ENCODE results near the gene MACIR.

MACIR gene

GRCh38 chr5:103258368-103258956, at the start of gene MACIR:
Gene MACIR (plus strand): TSS chr5:103258763. CDS start chr5:103275920, 17,157 bp downstream.
- in situ Hi-C loops (cut with MboI; ENCODE audit: low sequenced_read_pairs, unreplicated experiment) = no loop called here
- no peak for TF ChIP-seq CTCF (IDR thresholded peaks at IDR 0.05; ENCODE audit: borderline replicate concordance, control extremely low read depth, extremely low read depth, insufficient read depth, missing control alignments)
- peak; percentile 89 for DNase-seq (ENCODE audit: low spot score)

GRCh38 chr5:103209065-103209464, 49.5 kb upstream of the MACIR start:
- in situ Hi-C loops (cut with MboI; ENCODE audit: low sequenced_read_pairs, unreplicated experiment) = no loop called here
- TF ChIP-seq CTCF (IDR thresholded peaks at IDR 0.05; ENCODE audit: borderline replicate concordance, control extremely low read depth, extremely low read depth, insufficient read depth, missing control alignments) = no peak

GRCh38 chr5:103210952-103211351, 47.6 kb upstream of the MACIR start:
- in situ Hi-C loops (cut with MboI; ENCODE audit: low sequenced_read_pairs, unreplicated experiment) = no loop called here

More at GRCh38 chr5:103209065-103209464, 49.5 kb upstream of the MACIR start:
- DNase-seq (ENCODE audit: low spot score) = no peak

GRCh38 chr5:103211576-103212561, 46.7 kb upstream of the MACIR start:
- in situ Hi-C loops (cut with MboI; ENCODE audit: low sequenced_read_pairs, unreplicated experiment) = no loop called here
- TF ChIP-seq CTCF (IDR thresholded peaks at IDR 0.05; ENCODE audit: borderline replicate concordance, control extremely low read depth, extremely low read depth, insufficient read depth, missing control alignments) = no peak
- DNase-seq (ENCODE audit: low spot score) = no peak

More at GRCh38 chr5:103210952-103211351, 47.6 kb upstream of the MACIR start:
- no peak for TF ChIP-seq CTCF (IDR thresholded peaks at IDR 0.05; ENCODE audit: borderline replicate concordance, control extremely low read depth, extremely low read depth, insufficient read depth, missing control alignments)
- no peak for DNase-seq (ENCODE audit: low spot score)

- in situ Hi-C loops (cut with MboI; ENCODE audit: low sequenced_read_pairs, unreplicated experiment) = no loop called here
- no peak for TF ChIP-seq CTCF (IDR thresholded peaks at IDR 0.05; ENCODE audit: borderline replicate concordance, control extremely low read depth, extremely low read depth, insufficient read depth, missing control alignments)
- no peak for DNase-seq (ENCODE audit: low spot score)
Observed at GRCh38 chr5:103216137-103216536, 42.4 kb upstream of the MACIR start.

- TF ChIP-seq CTCF (IDR thresholded peaks at IDR 0.05; ENCODE audit: borderline replicate concordance, control extremely low read depth, extremely low read depth, insufficient read depth, missing control alignments) = no peak
- in situ Hi-C loops (cut with MboI; ENCODE audit: low sequenced_read_pairs, unreplicated experiment) = no loop called here
- DNase-seq (ENCODE audit: low spot score) = no peak
Observed at GRCh38 chr5:103216697-103217096, 41.9 kb upstream of the MACIR start.

Data from GM13976 (cell line).